Measurements from ENCODE around the gene AADACL2. TPM values are rescaled to one million over a fixed set of nuclear protein-coding genes. Genes with fewer than 3 reads are reported as not detected.

AADACL2 gene
- total RNA-seq, 2 experiments from 2014 or later: not detected

GRCh38 chr3:151750678-151751077 is 17.0 kb downstream of the AADACL2 start:
- Mint-ChIP-seq H3K4me1 (ENCODE audit: low read depth) (no peaks in the 10 kb centered on the region), H3K27ac (no peak overlapping the region), H3K4me3 (no peak overlapping the region), H3K9me3 (no peaks in the 10 kb centered on the region), H3K36me3 (ENCODE audit: low read depth) (no peaks in the 10 kb centered on the region), H3K27me3 (peaks cover 14% of the 10 kb centered on the region)
- H3K9me3 ChIP-seq (ENCODE audit: control insufficient read depth in 1 of 2, insufficient read depth in 1 of 2, low read length in 2 of 2): no peaks in the 10 kb centered on the region
- ChIA-PET POLR2A (no interaction called here), CTCF (no interaction called here)
- intact Hi-C loops (cut with DNase I, micrococcal nuclease): no loop called here
- H3K27me3 ChIP-seq (ENCODE audit: control insufficient read depth in 1 of 2, insufficient read depth in 2 of 2, low read length in 2 of 2): no peaks in the 10 kb centered on the region
- H3K4me1 ChIP-seq (ENCODE audit: insufficient read depth, low read length): no peaks in the 10 kb centered on the region
- no peak overlapping the region for H3K27ac ChIP-seq (ENCODE audit: low read depth in 1 of 2, low read length in 2 of 2)
- ATAC-seq (ENCODE audit: poor library complexity): no peak
- no peak for TF ChIP-seq CTCF (IDR thresholded peaks at IDR 0.05)
- no peak for DNase-seq
- H3K36me3 ChIP-seq (ENCODE audit: insufficient read depth, low read length): no peaks in the 10 kb centered on the region
- H3K4me3 ChIP-seq (ENCODE audit: low read length): no peak overlapping the region

GRCh38 chr3:151751161-151751560 is 17.4 kb downstream of the AADACL2 start:
- intact Hi-C loops (cut with DNase I, micrococcal nuclease): no loop called here
- Histone ChIP-seq H3K27ac (ENCODE audit: low read depth in 1 of 2, low read length in 2 of 2) (no peak overlapping the region), H3K36me3 (ENCODE audit: insufficient read depth, low read length) (no peaks in the 10 kb centered on the region), H3K4me3 (ENCODE audit: low read length) (no peak overlapping the region), H3K9me3 (ENCODE audit: control insufficient read depth in 1 of 2, insufficient read depth in 1 of 2, low read length in 2 of 2) (no peaks in the 10 kb centered on the region), H3K4me1 (ENCODE audit: insufficient read depth, low read length) (no peaks in the 10 kb centered on the region), H3K27me3 (ENCODE audit: control insufficient read depth in 1 of 2, insufficient read depth in 2 of 2, low read length in 2 of 2) (no peaks in the 10 kb centered on the region)
- no peaks in the 10 kb centered on the region for H3K4me1 Mint-ChIP-seq (ENCODE audit: low read depth)
- ChIA-PET POLR2A (no interaction called here), CTCF (no interaction called here)
- H3K4me3 Mint-ChIP-seq: no peak overlapping the region
- ATAC-seq (ENCODE audit: poor library complexity): no peak
- no peaks in the 10 kb centered on the region for H3K9me3 Mint-ChIP-seq
- H3K27me3 Mint-ChIP-seq: peaks cover 14% of the 10 kb centered on the region
- DNase-seq: no peak
- H3K36me3 Mint-ChIP-seq (ENCODE audit: low read depth): no peaks in the 10 kb centered on the region
- TF ChIP-seq CTCF (IDR thresholded peaks at IDR 0.05): no peak
- no peak overlapping the region for H3K27ac Mint-ChIP-seq

- Histone ChIP-seq H3K36me3 (ENCODE audit: insufficient read depth, low read length) (no peaks in the 10 kb centered on the region), H3K4me3 (ENCODE audit: low read length) (no peak overlapping the region), H3K27me3 (ENCODE audit: control insufficient read depth in 1 of 2, insufficient read depth in 2 of 2, low read length in 2 of 2) (no peaks in the 10 kb centered on the region), H3K9me3 (ENCODE audit: control insufficient read depth in 1 of 2, insufficient read depth in 1 of 2, low read length in 2 of 2) (no peaks in the 10 kb centered on the region), H3K4me1 (ENCODE audit: insufficient read depth, low read length) (no peaks in the 10 kb centered on the region), H3K27ac (ENCODE audit: low read depth in 1 of 2, low read length in 2 of 2) (no peak overlapping the region)
- H3K27ac Mint-ChIP-seq: no peak overlapping the region
- no peaks in the 10 kb centered on the region for H3K4me1 Mint-ChIP-seq (ENCODE audit: low read depth)
- ChIA-PET CTCF (no interaction called here), POLR2A (no interaction called here)
- H3K4me3 Mint-ChIP-seq: no peak overlapping the region
- ATAC-seq (ENCODE audit: poor library complexity) (no peak), DNase-seq (no peak)
- no peak for TF ChIP-seq CTCF (IDR thresholded peaks at IDR 0.05)
- no peaks in the 10 kb centered on the region for H3K36me3 Mint-ChIP-seq (ENCODE audit: low read depth)
- intact Hi-C loops (cut with DNase I, micrococcal nuclease): no loop called here
- H3K27me3 Mint-ChIP-seq: peaks cover 8% of the 10 kb centered on the region
- no peaks in the 10 kb centered on the region for H3K9me3 Mint-ChIP-seq
Measured at GRCh38 chr3:151753846-151754245, 20.1 kb downstream of the AADACL2 start.
